Measurements from ENCODE around the gene HLA-DPB1. TPM values are rescaled to one million over a fixed set of nuclear protein-coding genes. Genes with fewer than 3 reads are reported as not detected.

HLA-DPB1 gene
- total RNA-seq, 1 experiment from 2014 or later = not detected

DNA sequence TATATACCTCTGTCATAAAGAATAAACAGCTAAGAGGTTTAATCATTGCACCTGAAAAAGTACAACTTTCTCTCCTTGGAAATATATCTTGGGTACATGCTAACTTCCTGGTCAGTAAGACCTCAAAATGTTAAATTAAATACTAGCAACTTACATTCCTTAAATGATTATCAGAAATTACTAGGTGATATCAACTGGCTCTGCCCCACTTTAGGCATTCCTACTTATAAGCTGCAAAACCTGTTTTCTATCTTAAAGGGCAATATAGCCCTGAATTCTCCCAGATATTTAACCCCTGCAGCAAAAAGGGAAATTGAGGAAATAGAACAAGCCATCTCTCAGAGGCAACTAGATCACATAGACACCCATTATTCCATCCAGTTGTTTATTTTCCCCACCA, 23.2 kb upstream of the HLA-DPB1 start:
- peak overlapping the region; percentile 49 for H3K4me3 Mint-ChIP-seq (ENCODE audit: unreplicated experiment)
- Histone ChIP-seq H3K36me3 (ENCODE audit: control insufficient read depth, insufficient read depth, low read length) (no peaks in the 10 kb centered on the region), H3K9me3 (0 out of 2 replicates have a peak, but pooled peaks cover 4% of the 10 kb centered on the region), H3K4me3 (ENCODE audit: low read depth, low read length) (no peak overlapping the region), H3K27me3 (replicated peaks; ENCODE audit: control insufficient read depth, insufficient read depth, low read length) (no peaks in the 10 kb centered on the region), H3K4me1 (peaks cover 13% of the 10 kb centered on the region)
- intact Hi-C loops (cut with micrococcal nuclease; ENCODE audit: unreplicated experiment) = no loop called here
- H3K36me3 Mint-ChIP-seq (ENCODE audit: insufficient read depth, unreplicated experiment) = peaks cover 12% of the 10 kb centered on the region
- H3K27me3 Mint-ChIP-seq (ENCODE audit: insufficient read depth, unreplicated experiment) = no peaks in the 10 kb centered on the region
- H3K9me3 Mint-ChIP-seq (ENCODE audit: unreplicated experiment) = peaks cover 22% of the 10 kb centered on the region
- POLR2A ChIA-PET = interaction anchor here (0.7 to 1.0 kb wide), 3 partner anchors 81 to 199 kb away, joined by 3 to 9 read pairs (median 3); no protein-coding TSS in a partner anchor
- BruUV-seq (replicated peaks) = no TSS peak
- CTCF ChIA-PET = no interaction called here
- H3K27ac Mint-ChIP-seq (ENCODE audit: unreplicated experiment) = peak overlapping the region; percentile 90
- TF ChIP-seq, protein P1, sequence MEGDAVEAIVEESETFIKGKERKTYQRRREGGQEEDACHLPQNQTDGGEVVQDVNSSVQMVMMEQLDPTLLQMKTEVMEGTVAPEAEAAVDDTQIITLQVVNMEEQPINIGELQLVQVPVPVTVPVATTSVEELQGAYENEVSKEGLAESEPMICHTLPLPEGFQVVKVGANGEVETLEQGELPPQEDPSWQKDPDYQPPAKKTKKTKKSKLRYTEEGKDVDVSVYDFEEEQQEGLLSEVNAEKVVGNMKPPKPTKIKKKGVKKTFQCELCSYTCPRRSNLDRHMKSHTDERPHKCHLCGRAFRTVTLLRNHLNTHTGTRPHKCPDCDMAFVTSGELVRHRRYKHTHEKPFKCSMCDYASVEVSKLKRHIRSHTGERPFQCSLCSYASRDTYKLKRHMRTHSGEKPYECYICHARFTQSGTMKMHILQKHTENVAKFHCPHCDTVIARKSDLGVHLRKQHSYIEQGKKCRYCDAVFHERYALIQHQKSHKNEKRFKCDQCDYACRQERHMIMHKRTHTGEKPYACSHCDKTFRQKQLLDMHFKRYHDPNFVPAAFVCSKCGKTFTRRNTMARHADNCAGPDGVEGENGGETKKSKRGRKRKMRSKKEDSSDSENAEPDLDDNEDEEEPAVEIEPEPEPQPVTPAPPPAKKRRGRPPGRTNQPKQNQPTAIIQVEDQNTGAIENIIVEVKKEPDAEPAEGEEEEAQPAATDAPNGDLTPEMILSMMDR (IDR thresholded peaks at IDR 0.05; ENCODE audit: insufficient read depth in 1 of 2, low read depth in 1 of 2, low read length in 1 of 2, severe bottlenecking in 1 of 2, unreplicated experiment in 1 of 2) = no peak
- H3K4me1 Mint-ChIP-seq (ENCODE audit: low read depth, unreplicated experiment) = peaks cover 8% of the 10 kb centered on the region
- DNase-seq = peak in 1 of 2 experiments; percentile 11

DNA sequence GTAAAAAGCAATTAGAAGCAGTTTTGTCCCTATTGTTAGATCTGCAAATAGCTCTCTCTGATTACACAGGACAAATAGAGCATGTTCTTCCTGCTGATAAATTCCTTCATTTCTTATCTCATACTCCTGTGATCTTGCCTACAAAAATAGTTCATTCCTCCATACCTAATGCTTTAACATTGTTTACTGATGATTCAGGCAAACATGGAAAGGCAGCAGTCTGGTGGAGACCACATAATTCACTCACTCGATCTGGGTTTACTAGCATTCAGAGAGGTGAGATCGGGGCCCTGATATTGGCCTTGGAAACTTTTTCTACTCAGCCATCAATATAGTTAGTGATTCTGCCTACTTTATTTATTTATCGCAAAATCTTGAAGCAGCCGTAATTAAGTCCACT, 22.6 kb upstream of the HLA-DPB1 start:
- ChIA-PET CTCF (no interaction called here), POLR2A (interaction anchor here (0.7 to 1.0 kb wide), 2 partner anchors 82 to 200 kb away, joined by 3 to 9 read pairs; no protein-coding TSS in a partner anchor)
- Histone ChIP-seq H3K36me3 (ENCODE audit: control insufficient read depth, insufficient read depth, low read length) (no peaks in the 10 kb centered on the region), H3K27me3 (replicated peaks; ENCODE audit: control insufficient read depth, insufficient read depth, low read length) (no peaks in the 10 kb centered on the region), H3K9me3 (0 out of 2 replicates have a peak, but pooled peaks cover 4% of the 10 kb centered on the region), H3K4me1 (peaks cover 13% of the 10 kb centered on the region), H3K4me3 (ENCODE audit: low read depth, low read length) (no peak overlapping the region)
- Mint-ChIP-seq H3K9me3 (ENCODE audit: unreplicated experiment) (peaks cover 22% of the 10 kb centered on the region), H3K4me3 (ENCODE audit: unreplicated experiment) (peak overlapping the region; percentile 49), H3K27me3 (ENCODE audit: insufficient read depth, unreplicated experiment) (no peaks in the 10 kb centered on the region), H3K27ac (ENCODE audit: unreplicated experiment) (peak overlapping the region; percentile 90), H3K4me1 (ENCODE audit: low read depth, unreplicated experiment) (peaks cover 8% of the 10 kb centered on the region), H3K36me3 (ENCODE audit: insufficient read depth, unreplicated experiment) (peaks cover 12% of the 10 kb centered on the region)
- BruUV-seq (replicated peaks) = no TSS peak
- TF ChIP-seq, protein P1 (IDR thresholded peaks at IDR 0.05; ENCODE audit: insufficient read depth in 1 of 2, low read depth in 1 of 2, low read length in 1 of 2, severe bottlenecking in 1 of 2, unreplicated experiment in 1 of 2) = no peak
- intact Hi-C loops (cut with micrococcal nuclease; ENCODE audit: unreplicated experiment) = no loop called here
- peak; percentile 47 to 58 for DNase-seq

DNA sequence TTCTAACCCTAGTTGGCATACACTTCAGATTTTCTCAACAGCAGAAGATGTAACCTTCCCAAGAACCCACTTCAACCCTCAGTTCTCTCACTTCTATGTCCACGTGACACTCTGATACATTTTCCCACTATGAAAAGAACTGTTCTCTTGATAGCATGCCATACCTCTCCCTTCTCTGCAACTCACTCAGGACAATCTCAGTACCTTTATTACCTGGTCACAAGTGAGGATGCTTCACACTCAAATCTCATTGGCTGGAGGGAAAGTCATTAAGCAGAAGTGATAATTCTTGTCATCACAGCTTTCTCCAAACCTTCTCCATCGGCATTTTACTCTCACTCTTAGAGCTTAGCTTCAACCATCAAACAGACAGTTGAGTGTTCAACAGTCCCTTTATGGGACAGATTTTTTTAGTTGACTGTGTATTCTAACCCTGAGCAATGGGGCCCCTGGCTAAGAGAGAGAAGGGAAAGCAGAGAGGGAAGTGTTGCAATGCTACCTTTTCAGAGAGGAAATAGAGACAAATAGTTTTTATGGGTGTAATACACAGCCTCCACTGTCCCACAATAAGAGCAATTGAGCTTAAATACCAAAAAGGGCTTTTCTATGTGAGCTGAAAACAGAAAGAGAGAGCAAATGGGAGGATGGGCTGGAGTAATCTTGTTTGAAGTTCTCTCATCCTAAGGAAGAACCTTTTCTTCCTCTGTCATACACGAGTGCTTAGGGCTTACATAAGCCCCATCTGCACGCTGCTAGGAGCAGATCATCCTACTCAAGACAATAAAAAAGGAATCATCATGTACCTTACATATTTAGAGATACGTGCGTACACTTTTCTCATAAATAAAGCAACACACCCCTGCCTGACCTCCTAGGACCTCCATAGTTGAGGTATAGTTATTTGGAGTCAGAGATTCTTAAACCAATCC, 18.3 kb upstream of the HLA-DPB1 start:
- CTCF ChIA-PET = no interaction called here

More for the DNA sequence above, 18.3 kb upstream of the HLA-DPB1 start:
- Histone ChIP-seq H3K9me3 (no peaks in the 10 kb centered on the region), H3K27me3 (replicated peaks; ENCODE audit: control insufficient read depth, insufficient read depth, low read length) (no peaks in the 10 kb centered on the region), H3K4me3 (ENCODE audit: low read depth, low read length) (no peak overlapping the region), H3K4me1 (peaks cover 5% of the 10 kb centered on the region), H3K36me3 (ENCODE audit: control insufficient read depth, insufficient read depth, low read length) (no peaks in the 10 kb centered on the region)
- Mint-ChIP-seq H3K27me3 (ENCODE audit: insufficient read depth, unreplicated experiment) (no peaks in the 10 kb centered on the region), H3K4me1 (ENCODE audit: low read depth, unreplicated experiment) (peaks cover 8% of the 10 kb centered on the region), H3K36me3 (ENCODE audit: insufficient read depth, unreplicated experiment) (peaks cover 12% of the 10 kb centered on the region), H3K4me3 (ENCODE audit: unreplicated experiment) (no peak overlapping the region), H3K9me3 (ENCODE audit: unreplicated experiment) (peaks cover 12% of the 10 kb centered on the region), H3K27ac (ENCODE audit: unreplicated experiment) (no peak overlapping the region)
- no TSS peak for BruUV-seq (replicated peaks)
- DNase-seq = no peak
- POLR2A ChIA-PET = no interaction called here
- intact Hi-C loops (cut with micrococcal nuclease; ENCODE audit: unreplicated experiment) = no loop called here
- TF ChIP-seq, protein P1 (IDR thresholded peaks at IDR 0.05; ENCODE audit: insufficient read depth in 1 of 2, low read depth in 1 of 2, low read length in 1 of 2, severe bottlenecking in 1 of 2, unreplicated experiment in 1 of 2) = no peak
